ENCODE results near the gene CD93. TPM values are rescaled to one million over a fixed set of nuclear protein-coding genes. Genes with fewer than 3 reads are reported as not detected.

The CD93 gene
- total RNA-seq, 1 donor from 2014 or later = 3.4 TPM

- Mint-ChIP-seq H3K27ac (ENCODE audit: unreplicated experiment) (no peak overlapping the region), H3K36me3 (ENCODE audit: low read depth) (no peaks in the 10 kb centered on the region), H3K9me3 (ENCODE audit: low read depth) (no peaks in the 10 kb centered on the region), H3K4me1 (ENCODE audit: low read depth) (peaks cover 39% of the 10 kb centered on the region), H3K4me3 (ENCODE audit: unreplicated experiment) (no peak overlapping the region), H3K27me3 (ENCODE audit: low read depth) (no peaks in the 10 kb centered on the region)
- no peak for DNase-seq (ENCODE audit: low spot score)
- TF ChIP-seq, protein P1, sequence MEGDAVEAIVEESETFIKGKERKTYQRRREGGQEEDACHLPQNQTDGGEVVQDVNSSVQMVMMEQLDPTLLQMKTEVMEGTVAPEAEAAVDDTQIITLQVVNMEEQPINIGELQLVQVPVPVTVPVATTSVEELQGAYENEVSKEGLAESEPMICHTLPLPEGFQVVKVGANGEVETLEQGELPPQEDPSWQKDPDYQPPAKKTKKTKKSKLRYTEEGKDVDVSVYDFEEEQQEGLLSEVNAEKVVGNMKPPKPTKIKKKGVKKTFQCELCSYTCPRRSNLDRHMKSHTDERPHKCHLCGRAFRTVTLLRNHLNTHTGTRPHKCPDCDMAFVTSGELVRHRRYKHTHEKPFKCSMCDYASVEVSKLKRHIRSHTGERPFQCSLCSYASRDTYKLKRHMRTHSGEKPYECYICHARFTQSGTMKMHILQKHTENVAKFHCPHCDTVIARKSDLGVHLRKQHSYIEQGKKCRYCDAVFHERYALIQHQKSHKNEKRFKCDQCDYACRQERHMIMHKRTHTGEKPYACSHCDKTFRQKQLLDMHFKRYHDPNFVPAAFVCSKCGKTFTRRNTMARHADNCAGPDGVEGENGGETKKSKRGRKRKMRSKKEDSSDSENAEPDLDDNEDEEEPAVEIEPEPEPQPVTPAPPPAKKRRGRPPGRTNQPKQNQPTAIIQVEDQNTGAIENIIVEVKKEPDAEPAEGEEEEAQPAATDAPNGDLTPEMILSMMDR (IDR thresholded peaks at IDR 0.05) = no peak
These were observed 23.0 kb downstream of the CD93 start for GRCh38 chr20:23063168-23063567.

DNA sequence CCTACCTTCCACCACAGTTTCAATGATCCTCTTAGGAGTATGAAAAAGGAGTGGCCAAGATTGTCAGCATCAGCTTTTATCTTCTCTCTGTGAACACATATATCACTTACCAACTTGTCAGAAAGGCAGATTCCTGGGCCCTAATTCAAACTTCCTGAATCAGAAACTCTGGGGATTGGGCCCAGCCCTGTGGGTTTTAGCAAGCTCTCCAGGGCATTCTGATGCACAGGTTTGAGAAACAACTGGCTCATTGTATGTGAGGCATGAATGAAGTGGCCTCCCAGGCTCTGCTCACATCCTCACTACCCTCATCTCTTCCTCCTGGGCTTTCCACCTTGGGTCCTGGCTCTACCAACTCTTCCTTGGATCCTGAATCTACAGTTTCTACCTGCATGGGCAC lies 23.5 kb downstream of the CD93 start:
- H3K4me3 Mint-ChIP-seq (ENCODE audit: unreplicated experiment) = no peak overlapping the region
- no peaks in the 10 kb centered on the region for H3K27me3 Mint-ChIP-seq (ENCODE audit: low read depth)
- H3K9me3 Mint-ChIP-seq (ENCODE audit: low read depth) = no peaks in the 10 kb centered on the region
- peaks cover 39% of the 10 kb centered on the region for H3K4me1 Mint-ChIP-seq (ENCODE audit: low read depth)
- no peak for DNase-seq (ENCODE audit: low spot score)
- TF ChIP-seq, protein P1 (IDR thresholded peaks at IDR 0.05) = no peak
- H3K27ac Mint-ChIP-seq (ENCODE audit: unreplicated experiment) = peak overlapping the region; percentile 53
- no peaks in the 10 kb centered on the region for H3K36me3 Mint-ChIP-seq (ENCODE audit: low read depth)

- no peak for DNase-seq (ENCODE audit: low spot score)
These were observed 24.2 kb downstream of the CD93 start for GRCh38 chr20:23061734-23062561.

GRCh38 chr20:23061262-23061661 lies 24.9 kb downstream of the CD93 start:
- Mint-ChIP-seq H3K27ac (ENCODE audit: unreplicated experiment) (peak overlapping the region; percentile 86), H3K4me1 (ENCODE audit: low read depth) (peaks cover 39% of the 10 kb centered on the region)

More at GRCh38 chr20:23061734-23062561, 24.2 kb downstream of the CD93 start:
- Mint-ChIP-seq H3K4me3 (ENCODE audit: unreplicated experiment) (no peak overlapping the region), H3K36me3 (ENCODE audit: low read depth) (no peaks in the 10 kb centered on the region), H3K27me3 (ENCODE audit: low read depth) (no peaks in the 10 kb centered on the region), H3K27ac (ENCODE audit: unreplicated experiment) (peak overlapping the region; percentile 86), H3K9me3 (ENCODE audit: low read depth) (no peaks in the 10 kb centered on the region), H3K4me1 (ENCODE audit: low read depth) (peaks cover 39% of the 10 kb centered on the region)
- TF ChIP-seq, protein P1 (IDR thresholded peaks at IDR 0.05) = peak; percentile 80

GRCh38 chr20:23060629-23061028 lies 25.5 kb downstream of the CD93 start:
- DNase-seq (ENCODE audit: low spot score) = no peak
- Mint-ChIP-seq H3K36me3 (ENCODE audit: low read depth) (no peaks in the 10 kb centered on the region), H3K4me3 (ENCODE audit: unreplicated experiment) (no peak overlapping the region), H3K27ac (ENCODE audit: unreplicated experiment) (no peak overlapping the region), H3K27me3 (ENCODE audit: low read depth) (no peaks in the 10 kb centered on the region), H3K9me3 (ENCODE audit: low read depth) (peaks cover 4% of the 10 kb centered on the region), H3K4me1 (ENCODE audit: low read depth) (peaks cover 39% of the 10 kb centered on the region)
- TF ChIP-seq, protein P1 (IDR thresholded peaks at IDR 0.05) = no peak

More at GRCh38 chr20:23061262-23061661, 24.9 kb downstream of the CD93 start:
- no peak overlapping the region for H3K4me3 Mint-ChIP-seq (ENCODE audit: unreplicated experiment)
- H3K9me3 Mint-ChIP-seq (ENCODE audit: low read depth) = peaks cover 4% of the 10 kb centered on the region
- H3K27me3 Mint-ChIP-seq (ENCODE audit: low read depth) = no peaks in the 10 kb centered on the region
- TF ChIP-seq, protein P1 (IDR thresholded peaks at IDR 0.05) = no peak
- no peak for DNase-seq (ENCODE audit: low spot score)
- no peaks in the 10 kb centered on the region for H3K36me3 Mint-ChIP-seq (ENCODE audit: low read depth)
